Testis (tissue), 3 donors: ENCODE data around the gene URM1. TPM values are rescaled to one million over a fixed set of nuclear protein-coding genes. Genes with fewer than 3 reads are reported as not detected.
A peak's percentile ranks its signal among the peaks of the same experiment; 100 is the strongest.
"Not testable (repeated sequence)": the region's sequence is repeated elsewhere in the genome, so short reads cannot be mapped to it uniquely, and the experiment has no call there.

ENCODE experiments used
- DNase-seq: peaks from one replicate; pipeline ENCODE4 v3.0.0-alpha.2; 2019
- H3K27ac ChIP-seq, 2 donors: fragments of 200-600 bp; sonication (generic); one replicate each; pipeline ENCODE4 v1.5.1; 2019
- H3K27me3 ChIP-seq: fragments of 200-600 bp; sonication (generic); one replicate; pipeline ENCODE4 v1.5.1; 2019
- H3K36me3 ChIP-seq: fragments of 200-600 bp; sonication (generic); one replicate; pipeline ENCODE4 v1.5.1; 2017; ENCODE audit warnings: low read depth; ENCODE audit errors: missing control alignments
- H3K4me1 ChIP-seq: fragments of 200-600 bp; sonication (generic); one replicate; pipeline ENCODE4 v1.5.1; 2019
- H3K4me3 ChIP-seq, 2 donors: fragments of 200-600 bp; sonication (generic); one replicate each; pipeline ENCODE4 v1.5.1; 2017 to 2019
- H3K9me3 ChIP-seq: fragments of 200-600 bp; sonication (generic); one replicate; pipeline ENCODE4 v1.5.1; 2017
- POLR2A ChIP-seq: fragments of 450-650 bp; IDR thresholded peaks from one replicate; pipeline ENCODE4 v1.6.1; 2017; ENCODE audit warnings: antibody characterized with exemption, mild to moderate bottlenecking, moderate library complexity
- WGBS, 2 donors: methylation state at CpG; one replicate each; pipeline ENCODE4 v1.1.5; 2018; 5-methylcytosine and 5-hydroxymethylcytosine counted together
- intact Hi-C: fragments of 100-400 bp; cut with DNase I; formaldehyde crosslinking; loops from one replicate; pipeline ENCODE4 v1.15.1; 2023; ENCODE audit warnings: low total_unique reads
- polyA plus RNA-seq: library from polyadenylated mRNA; stranded (reverse); fragments of 350-450 nt; fragmentation: Illumina TruSeq; extraction: RNeasy Lipid Tissue Mini Kit (QIAGEN cat#74804); gene quantifications from one replicate; pipeline ENCODE4 v1.2.3, GENCODE V29; 2014; ENCODE audit warnings: low read depth, low replicate concordance; ENCODE audit not compliant: insufficient read depth
- total RNA-seq, 2 donors: library from RNA; depleted of rRNA; stranded (reverse); fragments of >200 nt; gene quantifications; one replicate each; pipeline ENCODE4 v1.2.3, GENCODE V29; 2016
- TF ChIP-seq, protein P1 (sequence below), 3 experiments: fragments of 450-650 bp in 2 of 3; fragments of 200-600 bp in 1 of 3; sonication (generic) in 1 of 3; IDR thresholded peaks; one replicate each; pipeline ENCODE4 v1.5.1; 2016 to 2019; ENCODE audit warnings: antibody characterized with exemption in 3 of 3, mild to moderate bottlenecking in 2 of 3, moderate library complexity in 1 of 3

The URM1 gene
- total and polyA plus RNA-seq, 3 donors from 2014 or later: 31.5 to 51.1 (median 36.8) TPM

DNA sequence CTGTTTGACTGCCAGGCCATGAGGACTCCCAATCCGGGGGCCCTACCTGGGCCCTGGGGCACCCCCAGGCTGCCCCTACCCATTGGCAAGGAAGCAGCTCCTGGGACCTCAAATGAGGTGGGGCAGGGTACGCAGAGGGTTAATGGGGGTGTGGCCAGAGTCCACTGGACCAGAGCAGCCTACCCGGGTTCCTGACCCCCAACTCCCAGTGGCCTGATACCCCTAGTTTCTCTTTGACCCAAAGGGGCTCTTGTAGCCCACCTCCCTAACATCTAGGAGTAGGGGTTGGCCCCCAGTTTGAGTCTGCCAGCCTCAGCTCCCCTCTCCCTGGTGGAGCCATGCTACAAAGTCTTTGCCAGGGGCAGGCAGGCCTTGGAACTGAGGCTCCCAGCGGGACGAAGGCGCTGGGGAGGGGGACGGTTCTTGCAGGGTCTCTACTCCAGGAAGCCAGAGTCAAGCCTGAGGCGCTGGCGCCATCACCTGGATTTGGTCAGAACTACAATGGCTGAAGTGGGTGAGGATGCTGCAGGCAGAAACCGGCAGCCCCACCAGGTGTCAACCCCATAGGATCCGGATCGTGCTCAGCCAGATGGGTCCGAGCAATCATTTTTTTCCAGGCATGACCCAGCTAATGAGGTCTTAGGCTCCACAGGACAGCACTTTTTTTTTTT, 41.1 kb downstream of the URM1 start:
- intact Hi-C loops: no loop called here
- WGBS, 2 donors: 17 to 27% methylated on average over 1 to 13 of the region's 13 CpGs
- TF ChIP-seq POLR2A: no peak
- TF ChIP-seq, protein P1, sequence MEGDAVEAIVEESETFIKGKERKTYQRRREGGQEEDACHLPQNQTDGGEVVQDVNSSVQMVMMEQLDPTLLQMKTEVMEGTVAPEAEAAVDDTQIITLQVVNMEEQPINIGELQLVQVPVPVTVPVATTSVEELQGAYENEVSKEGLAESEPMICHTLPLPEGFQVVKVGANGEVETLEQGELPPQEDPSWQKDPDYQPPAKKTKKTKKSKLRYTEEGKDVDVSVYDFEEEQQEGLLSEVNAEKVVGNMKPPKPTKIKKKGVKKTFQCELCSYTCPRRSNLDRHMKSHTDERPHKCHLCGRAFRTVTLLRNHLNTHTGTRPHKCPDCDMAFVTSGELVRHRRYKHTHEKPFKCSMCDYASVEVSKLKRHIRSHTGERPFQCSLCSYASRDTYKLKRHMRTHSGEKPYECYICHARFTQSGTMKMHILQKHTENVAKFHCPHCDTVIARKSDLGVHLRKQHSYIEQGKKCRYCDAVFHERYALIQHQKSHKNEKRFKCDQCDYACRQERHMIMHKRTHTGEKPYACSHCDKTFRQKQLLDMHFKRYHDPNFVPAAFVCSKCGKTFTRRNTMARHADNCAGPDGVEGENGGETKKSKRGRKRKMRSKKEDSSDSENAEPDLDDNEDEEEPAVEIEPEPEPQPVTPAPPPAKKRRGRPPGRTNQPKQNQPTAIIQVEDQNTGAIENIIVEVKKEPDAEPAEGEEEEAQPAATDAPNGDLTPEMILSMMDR (IDR thresholded peaks at IDR 0.05): peak in 2 of 3 experiments; percentile 19 to 54
- H3K4me3 ChIP-seq: no peak overlapping the region
- no peak overlapping the region for H3K27ac ChIP-seq
- H3K27me3 ChIP-seq: no peaks in the 10 kb centered on the region
- H3K9me3 ChIP-seq: no peaks in the 10 kb centered on the region
- DNase-seq: peak; percentile 58
- H3K4me1 ChIP-seq: no peaks in the 10 kb centered on the region
- no peaks in the 10 kb centered on the region for H3K36me3 ChIP-seq

DNA sequence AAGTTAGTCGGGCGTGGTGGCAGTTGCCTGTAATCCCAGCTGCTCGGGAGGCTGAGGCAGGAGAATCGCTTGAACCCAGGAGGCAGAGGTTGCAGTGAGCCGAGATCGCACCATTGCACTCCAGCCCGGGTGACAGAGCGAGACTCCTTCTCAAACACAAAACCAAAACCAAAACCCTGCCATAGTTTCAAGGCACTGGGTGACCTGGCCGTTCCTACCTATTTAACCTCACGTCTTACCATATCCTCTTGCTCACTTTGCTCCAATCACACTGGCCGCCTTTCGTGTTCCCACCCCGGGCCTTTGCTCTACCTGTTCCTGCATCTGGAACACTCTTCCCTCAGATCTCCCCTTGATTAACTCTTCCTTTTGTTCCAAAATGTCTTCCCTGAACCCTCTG, 42.6 kb downstream of the URM1 start:
- 91 to 92% methylated on average over 13 of the region's 13 CpGs for WGBS, 2 donors
- intact Hi-C loops, H3K9me3 ChIP-seq, H3K27me3 ChIP-seq, H3K4me1 ChIP-seq, H3K36me3 ChIP-seq, H3K27ac ChIP-seq, H3K4me3 ChIP-seq, DNase-seq: not testable (repeated sequence)

DNA sequence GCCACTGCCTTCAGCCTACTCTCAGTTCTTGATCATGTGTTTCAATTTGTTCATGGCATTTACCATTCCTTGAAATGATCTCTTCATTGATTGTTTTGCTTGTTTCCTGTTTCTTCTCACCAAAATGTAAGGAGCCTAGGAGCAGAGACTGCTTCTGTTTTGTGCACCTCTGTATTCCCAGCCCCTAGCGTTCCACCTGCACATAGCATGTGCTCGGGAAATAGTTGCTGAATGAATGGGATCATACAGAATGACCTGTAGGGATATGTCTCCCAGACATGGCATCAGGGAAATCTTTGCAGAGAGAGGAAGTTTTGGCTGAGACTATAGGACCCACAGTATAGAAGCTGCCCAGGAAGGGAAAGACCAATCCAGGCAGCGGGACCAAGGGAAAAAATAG, 43.3 kb downstream of the URM1 start:
- no peak for DNase-seq
- intact Hi-C loops: no loop called here
- Histone ChIP-seq H3K36me3 (no peaks in the 10 kb centered on the region), H3K27me3 (no peaks in the 10 kb centered on the region), H3K4me3 (no peak overlapping the region), H3K27ac (no peak overlapping the region), H3K4me1 (peaks cover 5% of the 10 kb centered on the region), H3K9me3 (no peaks in the 10 kb centered on the region)
- no peak for TF ChIP-seq POLR2A
- 82 to 86% methylated on average over 3 of the region's 3 CpGs for WGBS, 2 donors

DNA sequence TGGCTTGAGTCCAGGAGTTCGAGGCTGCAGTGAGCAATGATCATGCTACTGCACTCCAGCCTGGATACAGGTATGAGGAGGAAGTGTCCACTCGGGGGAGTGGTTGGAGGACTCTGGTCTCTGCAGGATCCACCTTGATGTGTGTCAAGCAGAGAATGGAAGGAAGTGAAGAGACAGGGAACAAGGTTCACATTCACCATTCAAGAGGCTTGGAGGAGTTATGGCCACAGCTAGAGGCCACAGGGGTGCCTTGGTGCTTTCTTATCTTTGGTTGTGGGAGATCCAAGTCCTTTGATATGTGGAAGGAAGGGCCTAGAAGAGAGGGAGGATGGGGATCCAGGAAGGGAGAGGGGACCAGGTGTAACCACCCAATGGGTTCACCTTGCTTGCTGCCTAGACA, 44.1 kb downstream of the URM1 start:
- TF ChIP-seq POLR2A: no peak
- 82 to 87% methylated on average over 2 of the region's 2 CpGs for WGBS, 2 donors
- no peaks in the 10 kb centered on the region for H3K36me3 ChIP-seq
- H3K4me1 ChIP-seq: peaks cover 8% of the 10 kb centered on the region
- no peaks in the 10 kb centered on the region for H3K27me3 ChIP-seq
- intact Hi-C loops: no loop called here
- DNase-seq: no peak
- H3K9me3 ChIP-seq: no peaks in the 10 kb centered on the region
- H3K4me3 ChIP-seq: no peak overlapping the region
- no peak overlapping the region for H3K27ac ChIP-seq

DNA sequence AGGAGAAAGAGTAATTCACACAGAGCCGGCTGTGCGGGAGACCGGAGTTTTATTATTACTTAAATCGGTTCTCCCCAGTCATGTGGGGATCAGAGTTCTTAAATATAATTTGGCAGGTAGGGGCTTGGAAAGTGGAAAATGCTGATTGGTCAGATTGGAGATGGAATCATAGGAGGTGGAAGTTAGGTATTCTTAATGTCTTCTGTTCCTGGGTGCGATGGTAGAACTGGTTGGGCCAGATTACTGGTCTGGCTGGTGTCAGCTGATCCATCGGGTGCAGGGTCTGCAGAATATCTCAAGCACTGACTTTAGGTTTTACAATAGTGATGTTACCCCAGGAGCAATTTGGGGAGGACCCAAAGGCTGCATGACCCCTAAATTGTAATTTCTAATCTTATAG, 44.8 kb downstream of the URM1 start:
- intact Hi-C loops: no loop called here
- DNase-seq: no peak
- Histone ChIP-seq H3K4me1 (peaks cover 8% of the 10 kb centered on the region), H3K27me3 (no peaks in the 10 kb centered on the region), H3K36me3 (no peaks in the 10 kb centered on the region), H3K4me3 (no peak overlapping the region), H3K27ac (no peak overlapping the region), H3K9me3 (no peaks in the 10 kb centered on the region)
- 66 to 71% methylated on average over 6 of the region's 6 CpGs for WGBS, 2 donors
- TF ChIP-seq POLR2A: no peak
- TF ChIP-seq, protein P1 (IDR thresholded peaks at IDR 0.05): no peak

DNA sequence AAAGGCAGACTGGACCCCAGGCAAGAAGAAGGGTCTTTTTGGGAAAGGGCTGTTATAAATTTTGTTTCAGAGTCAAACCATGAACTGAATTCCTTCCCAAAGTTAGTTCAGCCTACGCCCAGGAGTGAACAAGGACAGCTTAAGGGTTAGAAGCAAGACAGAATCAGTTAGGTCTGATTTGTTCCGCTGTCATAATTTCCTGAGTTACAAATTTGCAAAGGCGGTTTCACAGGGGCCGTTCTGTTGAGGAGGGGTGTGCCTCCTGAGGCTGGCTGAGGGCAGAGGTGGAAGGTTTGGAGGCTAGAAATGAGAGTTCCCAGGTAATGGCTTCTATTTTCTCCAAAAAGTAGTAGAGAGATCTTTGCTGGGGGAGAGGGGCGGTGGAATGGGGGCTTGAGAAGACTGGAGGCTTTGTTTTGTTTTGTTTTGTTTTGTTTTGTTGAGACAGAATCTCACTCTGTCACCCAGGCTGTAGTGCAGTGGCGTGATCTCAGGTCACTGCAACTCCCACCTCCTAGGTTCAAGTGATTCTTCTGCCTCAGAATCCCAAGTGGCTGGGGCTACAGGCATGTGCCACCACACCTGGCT, 45.4 kb downstream of the URM1 start:
- no peak for TF ChIP-seq POLR2A
- TF ChIP-seq, protein P1 (IDR thresholded peaks at IDR 0.05): no peak
- Histone ChIP-seq H3K36me3 (no peaks in the 10 kb centered on the region), H3K27ac (no peak overlapping the region), H3K4me1 (peaks cover 8% of the 10 kb centered on the region), H3K27me3 (no peaks in the 10 kb centered on the region), H3K4me3 (no peak overlapping the region), H3K9me3 (no peaks in the 10 kb centered on the region)
- intact Hi-C loops: no loop called here
- 66 to 78% methylated on average over 6 of the region's 6 CpGs for WGBS, 2 donors
- no peak for DNase-seq
